ENCODE results near the gene SASH1.

Gene SASH1

GRCh38 chr6:148502773-148503135 is 160.1 kb downstream of the SASH1 start:
- DNase-seq, result no peak

GRCh38 chr6:148503703-148504102 is 161.1 kb downstream of the SASH1 start:
- no peak for DNase-seq

- DNase-seq, result no peak
Measured at GRCh38 chr6:148507774-148508173, 165.1 kb downstream of the SASH1 start.

DNA sequence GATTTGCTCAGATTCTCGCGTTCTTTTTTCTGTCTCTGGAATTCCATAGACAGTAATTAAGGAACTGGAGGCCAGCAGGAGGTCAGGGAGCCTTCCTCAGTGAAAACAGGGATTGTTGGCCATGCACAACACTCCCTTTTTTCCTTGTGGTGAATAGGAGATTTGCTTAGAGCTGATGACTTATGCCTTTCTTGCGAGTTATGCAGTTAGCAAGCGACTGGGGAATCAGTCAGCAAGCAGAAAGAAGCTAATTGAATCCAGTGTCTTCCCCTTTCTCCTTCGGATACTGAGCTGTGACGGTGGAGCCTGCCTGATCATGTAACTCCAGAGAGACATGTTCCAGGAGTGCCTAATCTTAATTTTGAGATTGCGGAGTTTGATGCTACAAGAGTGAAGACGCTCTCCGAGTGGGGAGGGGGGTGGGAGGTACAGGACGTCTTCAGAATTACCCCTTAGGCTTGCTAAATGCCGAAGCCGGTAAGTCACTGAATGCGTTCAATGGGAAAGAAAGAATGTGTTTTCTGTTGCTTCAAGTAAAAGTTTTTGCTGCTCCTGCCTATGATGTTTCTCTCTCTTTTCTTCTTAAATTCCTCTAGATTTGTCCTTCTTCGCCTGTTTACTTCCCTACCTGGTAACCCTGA is 165.9 kb downstream of the SASH1 start:
- DNase-seq, result no peak

- DNase-seq, result no peak
Measured at GRCh38 chr6:148509119-148509799, 166.6 kb downstream of the SASH1 start.

GRCh38 chr6:148509800-148510581 is 167.4 kb downstream of the SASH1 start:
- DNase-seq, result no peak

DNA sequence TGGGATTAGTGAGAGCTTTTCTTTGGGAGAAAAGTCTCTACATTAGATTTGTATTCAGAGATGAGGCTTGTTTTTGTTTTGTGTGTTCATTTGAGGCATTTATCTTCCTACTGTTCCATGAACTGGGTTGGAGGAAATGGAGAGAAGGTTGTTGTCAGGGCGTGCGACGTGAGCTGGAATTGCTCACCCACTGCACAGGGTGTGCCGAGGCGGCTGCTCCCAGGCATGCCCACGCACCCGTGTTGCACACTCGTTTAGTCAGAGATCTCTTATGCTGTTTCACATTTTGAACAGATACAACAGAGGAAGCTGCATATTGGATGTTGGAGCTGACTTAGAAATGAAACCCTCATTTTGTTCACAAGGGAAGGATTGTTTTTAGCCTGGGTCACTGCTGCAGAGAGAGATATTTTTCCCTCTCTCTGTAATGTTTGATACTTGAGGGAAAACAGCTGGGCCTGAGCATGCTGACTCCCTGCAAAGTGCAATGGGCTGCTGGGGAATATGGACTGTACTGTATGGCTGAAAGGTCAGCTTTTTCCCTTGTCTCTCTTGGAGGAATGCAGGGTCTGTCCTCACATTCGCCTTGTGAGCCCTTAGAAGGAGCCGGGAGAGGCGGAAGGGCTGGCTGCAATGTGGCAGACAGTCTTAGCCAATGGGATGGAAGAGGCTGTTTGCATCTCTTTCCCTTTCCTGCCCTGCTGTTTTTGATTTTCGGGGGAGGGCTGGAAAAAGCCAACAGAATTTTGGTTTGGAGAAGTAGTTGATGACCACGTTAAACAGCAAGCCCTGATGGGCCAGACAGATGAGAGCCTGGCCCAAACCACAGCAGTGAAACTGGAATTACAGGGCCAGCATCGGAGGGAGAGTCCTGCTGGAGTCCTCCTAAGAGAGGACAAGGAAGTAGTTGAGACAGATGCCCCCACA is 170.8 kb downstream of the SASH1 start:
- no peak for DNase-seq

GRCh38 chr6:148514091-148514845 is 171.6 kb downstream of the SASH1 start:
- DNase-seq, result no peak

DNA sequence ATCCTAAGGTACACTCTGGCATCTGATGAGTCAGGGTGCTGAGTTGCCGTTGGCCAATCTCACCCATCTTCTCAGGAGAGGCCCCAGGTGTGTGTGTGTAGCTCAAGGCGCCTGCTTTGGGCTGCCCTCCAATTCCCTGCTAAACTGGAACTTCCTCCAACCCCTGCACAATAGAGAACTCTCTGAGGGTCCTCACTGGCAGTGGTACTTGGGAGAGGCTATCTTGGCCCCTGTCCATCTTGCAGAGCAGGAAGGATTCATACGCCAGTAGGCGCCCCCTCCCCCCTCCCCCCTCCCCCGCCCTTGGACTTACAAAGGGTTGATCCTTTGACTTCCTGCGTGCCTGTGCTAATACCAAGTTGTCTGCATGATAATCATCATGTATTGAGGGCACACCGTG is 173.6 kb downstream of the SASH1 start:
- DNase-seq, result no peak

GRCh38 chr6:148516617-148517016 is 174.0 kb downstream of the SASH1 start:
- DNase-seq, result no peak

GRCh38 chr6:148517470-148517869 is 174.8 kb downstream of the SASH1 start:
- DNase-seq, result no peak

DNA sequence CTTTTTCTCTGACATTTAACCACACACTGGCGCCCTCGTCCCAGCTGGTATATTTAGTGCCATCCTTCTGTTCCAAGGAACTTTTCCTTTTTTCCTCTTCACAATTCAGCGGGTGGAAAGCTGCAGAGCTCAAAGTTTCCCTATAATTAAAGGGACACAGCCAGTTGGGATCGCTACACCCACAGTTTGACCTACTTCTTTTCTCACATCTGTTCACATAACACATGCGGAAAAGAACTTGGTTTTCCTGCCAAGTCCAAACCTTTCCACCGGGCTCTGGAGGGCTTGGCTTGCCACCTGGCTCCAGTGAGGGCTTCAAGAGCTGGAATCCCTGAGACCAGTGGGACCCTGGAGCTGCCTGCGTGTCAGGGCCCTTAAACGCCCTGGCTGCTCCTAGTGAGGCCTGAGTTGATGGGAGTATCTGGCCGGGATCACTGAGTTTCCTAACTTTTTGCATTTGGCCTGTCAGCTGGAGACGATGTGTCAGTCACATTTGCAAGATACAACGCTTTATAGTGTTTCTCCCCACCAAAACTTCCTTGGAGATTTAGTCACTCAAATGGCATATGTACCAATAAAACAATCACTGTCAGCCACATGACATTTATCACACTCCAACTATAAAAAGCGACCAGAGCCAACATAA is 176.0 kb downstream of the SASH1 start:
- DNase-seq, result no peak

DNA sequence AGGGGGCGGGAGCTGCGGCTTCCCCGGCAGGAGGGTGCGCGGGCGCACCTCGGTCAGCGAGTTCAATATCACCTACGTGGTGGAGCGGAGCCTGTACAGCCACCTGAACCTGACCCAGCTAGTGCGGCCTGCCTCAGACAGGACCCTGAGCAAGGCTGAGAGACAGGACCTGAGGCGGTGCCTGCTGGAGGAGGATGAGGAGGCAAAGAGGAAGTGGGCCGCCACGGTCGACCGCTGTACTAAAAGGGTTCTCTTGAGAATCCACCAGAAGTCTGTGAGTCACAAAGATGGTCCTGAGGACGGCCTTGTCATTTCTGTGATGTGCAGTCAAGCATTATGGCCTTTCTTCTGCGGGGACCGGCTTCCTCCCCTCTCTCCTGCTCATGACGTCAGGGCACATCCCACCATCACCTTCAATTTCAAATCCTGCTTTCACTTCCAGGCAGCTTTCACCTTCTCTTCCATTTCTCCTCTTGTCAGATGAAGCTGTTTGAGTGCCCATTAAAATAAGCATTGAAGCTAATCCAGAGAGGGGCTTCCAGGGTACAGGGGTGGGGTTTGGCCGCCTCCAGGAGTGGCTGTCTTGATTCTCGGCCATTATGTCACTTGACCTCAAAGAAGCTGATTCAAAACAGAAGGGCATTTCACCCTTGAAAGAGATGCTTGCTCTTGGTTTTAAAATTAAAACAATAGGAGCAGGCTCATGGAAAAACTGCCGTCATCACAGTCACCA is 177.6 kb downstream of the SASH1 start:
- no peak for DNase-seq

GRCh38 chr6:148521158-148521557 is 178.5 kb downstream of the SASH1 start:
- no peak for DNase-seq

- no peak for DNase-seq
Measured at GRCh38 chr6:148521586-148521985, 178.9 kb downstream of the SASH1 start.

DNA sequence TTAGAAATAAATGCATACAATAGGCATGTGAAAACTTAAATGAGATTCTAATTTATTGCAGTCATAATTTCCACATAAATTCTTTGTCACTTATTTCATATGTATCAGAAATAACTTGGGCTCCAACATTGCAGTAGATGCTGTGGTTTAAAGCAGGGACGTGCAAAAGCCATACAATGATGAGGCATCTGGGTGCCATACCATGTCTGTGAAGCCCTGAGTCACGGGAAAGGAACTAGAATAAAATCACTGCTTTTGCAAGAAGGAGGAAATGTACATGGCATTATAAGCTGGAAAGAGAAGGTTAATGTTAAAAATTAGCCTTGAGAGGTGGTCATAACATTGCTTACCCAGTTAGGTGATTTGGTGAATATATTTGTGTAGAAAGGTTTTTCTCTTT is 180.4 kb downstream of the SASH1 start:
- no peak for DNase-seq

GRCh38 chr6:148523551-148523950 is 180.9 kb downstream of the SASH1 start:
- DNase-seq, result no peak

- DNase-seq, result no peak
Measured at GRCh38 chr6:148524471-148524882, 181.8 kb downstream of the SASH1 start.

GRCh38 chr6:148524976-148525375 is 182.3 kb downstream of the SASH1 start:
- no peak for DNase-seq

- no peak for DNase-seq
Measured at GRCh38 chr6:148525453-148525852, 182.8 kb downstream of the SASH1 start.

GRCh38 chr6:148526145-148526544 is 183.5 kb downstream of the SASH1 start:
- DNase-seq, result no peak

Measured in stimulated activated CD4-positive, alpha-beta T cell treated with anti-CD3 and anti-CD28 coated beads, Interleukin-4, amount 100 ng/mL, for 24 hours (primary cell).